HCT116 (cell line): ENCODE data around the gene CHST11. TPM values are rescaled to one million over a fixed set of nuclear protein-coding genes. Genes with fewer than 3 reads are reported as not detected.
"Not testable (repeated sequence)": the region's sequence is repeated elsewhere in the genome, so short reads cannot be mapped to it uniquely, and the experiment has no call there.

ENCODE experiments used
- ATAC-seq: fragments of 200-7000 bp; cut with Tn5 transposase; 2 replicates; pipeline ENCODE4 v1.9.1; 2020; ENCODE audit warnings: mild to moderate bottlenecking, moderate library complexity
- BruUV-seq: library from RNA; stranded (reverse); fragments of 400-500 nt; replicated peaks from 2 replicates; lab custom pipeline; 2021; lab: Mats Ljungman, UMichigan
- CTCF ChIA-PET: fragments of 300-600 bp; sonication (Branson Sonifier 250); formaldehyde crosslinking; loops from one replicate; lab custom pipeline; 2021; ENCODE audit warnings: antibody characterized with exemption; lab: Charles Lee
- POLR2A ChIA-PET: fragments of 300-600, 350-600 bp; sonication (Branson Sonifier 250); formaldehyde crosslinking; loops from one replicate; lab custom pipeline; 2021; ENCODE audit warnings: antibody characterized with exemption; lab: Charles Lee
- RAD21 ChIA-PET, 2 experiments: fragments of 300-600 bp; sonication (Branson Sonifier 250); formaldehyde crosslinking; loops; one replicate each; lab custom pipeline; 2023; ENCODE audit warnings: low total read pairs in 2 of 2; ENCODE audit not compliant: uncharacterized antibody in 2 of 2, unreplicated experiment in 2 of 2, low non-redundant PET in 1 of 2; lab: Charles Lee
- DNase-seq: peaks from one replicate; pipeline ENCODE4 v3.0.0-alpha.2; 2010; ENCODE audit warnings: low read depth, low spot score
- H2AFZ ChIP-seq: fragments of 200-600 bp; shearing (Covaris generic), sonication (generic); 2 replicates; pipeline ENCODE4 v1.6.1; 2017; ENCODE audit warnings: low read depth, mixed run types, mixed read lengths, antibody characterized with exemption, low read length; ENCODE audit not compliant: poor library complexity, severe bottlenecking
- H3K27ac ChIP-seq: 2 replicates; pipeline ENCODE4 v1.5.1; 2012; ENCODE audit warnings: low read depth, low read length
- H3K27me3 ChIP-seq: fragments of 200-600 bp; sonication (generic); 2 replicates; pipeline ENCODE4 v1.6.1; 2016; ENCODE audit warnings: mixed run types, low read length, mixed read lengths; ENCODE audit not compliant: insufficient read depth
- H3K36me3 ChIP-seq, 2 experiments: fragments of 200-500 bp in 1 of 2; fragments of 200-600 bp in 1 of 2; sonication (Bioruptor generic) in 1 of 2; sonication (generic) in 1 of 2; 2 replicates each; pipeline versions ENCODE4 v1.5.1 to v1.6.1; 2014 to 2016; ENCODE audit warnings: low read length in 2 of 2, inconsistent platforms in 1 of 2, mixed read lengths in 1 of 2, mixed run types in 1 of 2; ENCODE audit not compliant: insufficient read depth in 2 of 2, control insufficient read depth in 1 of 2
- H3K4me1 ChIP-seq, 2 experiments: fragments of 200-600 bp in 1 of 2; sonication (generic) in 1 of 2; 2 replicates each; pipeline versions ENCODE4 v1.5.1 to v1.6.1; 2012 to 2017; ENCODE audit warnings: low read length in 2 of 2, inconsistent platforms in 1 of 2, mild to moderate bottlenecking in 1 of 2, mixed read lengths in 1 of 2, mixed run types in 1 of 2, moderate library complexity in 1 of 2; ENCODE audit not compliant: insufficient read depth in 2 of 2, control insufficient read depth in 1 of 2
- H3K4me2 ChIP-seq: fragments of 200-600 bp; sonication (generic); 2 replicates; pipeline ENCODE4 v1.6.1; 2017; ENCODE audit warnings: mixed run types, low read length, mixed read lengths
- H3K4me3 ChIP-seq, 2 experiments: fragments of 200-600 bp in 1 of 2; sonication (generic) in 1 of 2; replicated peaks in 1 of 2; 2 replicates each; pipeline ENCODE4 v1.5.1; 2011 to 2016; ENCODE audit warnings: low read length in 2 of 2, control low read depth in 1 of 2, low read depth in 1 of 2, mild to moderate bottlenecking in 1 of 2, mixed read lengths in 1 of 2, mixed run types in 1 of 2
- H3K79me2 ChIP-seq: fragments of 200-600 bp; sonication (generic); 2 replicates; pipeline ENCODE4 v1.6.1; 2017; ENCODE audit warnings: mild to moderate bottlenecking, mixed run types, low read length, moderate library complexity, mixed read lengths; ENCODE audit not compliant: insufficient read depth
- H3K9ac ChIP-seq: fragments of 200-600 bp; sonication (generic); 2 replicates; pipeline ENCODE4 v1.6.1; 2016; ENCODE audit warnings: low read length, mixed read lengths
- H3K9me2 ChIP-seq: fragments of 200-600 bp; sonication (generic), shearing (Covaris generic); 2 replicates; pipeline ENCODE4 v1.6.1; 2017; ENCODE audit warnings: mixed run types, mild to moderate bottlenecking, moderate library complexity; ENCODE audit not compliant: insufficient read depth
- H3K9me3 ChIP-seq, 2 experiments: fragments of 200-500 bp in 1 of 2; fragments of 200-600 bp in 1 of 2; sonication (Bioruptor generic) in 1 of 2; sonication (generic) in 1 of 2; 2 replicates each; pipeline ENCODE4 v1.6.1; 2014 to 2017; ENCODE audit warnings: low read length in 2 of 2, mixed read lengths in 2 of 2, inconsistent platforms in 1 of 2, low read depth in 1 of 2, mild to moderate bottlenecking in 1 of 2, mixed run types in 1 of 2, moderate library complexity in 1 of 2; ENCODE audit not compliant: control insufficient read depth in 1 of 2, insufficient read depth in 1 of 2
- H4K20me1 ChIP-seq: fragments of 200-600 bp; sonication (generic), shearing (Covaris generic); 2 replicates; pipeline ENCODE4 v1.6.1; 2017; ENCODE audit warnings: mixed run types, mild to moderate bottlenecking, moderate library complexity; ENCODE audit not compliant: insufficient read depth
- CEBPB ChIP-seq: IDR thresholded peaks from 2 replicates; pipeline ENCODE4 v1.6.1; 2012; ENCODE audit warnings: low read depth
- EGR1 ChIP-seq: IDR thresholded peaks from 2 replicates; pipeline ENCODE4 v1.6.1; 2012; ENCODE audit warnings: low read depth
- FOSL1 ChIP-seq: IDR thresholded peaks from 2 replicates; pipeline ENCODE4 v1.6.1; 2012; ENCODE audit warnings: low read depth
- MAX ChIP-seq: IDR thresholded peaks from 2 replicates; pipeline ENCODE4 v1.6.1; 2012
- YY1 ChIP-seq: IDR thresholded peaks from 2 replicates; pipeline ENCODE4 v1.6.1; 2011; ENCODE audit warnings: low read length, low read depth, moderate library complexity, mild to moderate bottlenecking; ENCODE audit not compliant: insufficient replicate concordance; ENCODE audit errors: extremely low read depth
- ZBTB33 ChIP-seq: IDR thresholded peaks from 2 replicates; pipeline ENCODE4 v1.6.1; 2011; ENCODE audit warnings: mild to moderate bottlenecking, low read length, moderate library complexity; ENCODE audit not compliant: insufficient replicate concordance; ENCODE audit errors: extremely low read depth
- ZFX ChIP-seq: fragments of 450-650 bp; IDR thresholded peaks from 2 replicates; pipeline ENCODE4 v1.6.1; 2017
- ZNF274 ChIP-seq: fragments of 200-500 bp; sonication (Bioruptor generic); IDR thresholded peaks from 2 replicates; pipeline ENCODE4 v1.6.1; 2014; ENCODE audit warnings: mild to moderate bottlenecking, low read depth, low read length, inconsistent platforms
- intact Hi-C: fragments of 100-400 bp; cut with micrococcal nuclease; formaldehyde crosslinking; loops from 2 replicates; pipeline ENCODE4 v1.10.0; 2022
- total RNA-seq: library from RNA; stranded (reverse); gene quantifications from one replicate; pipeline ENCODE4 v1.2.1, GENCODE V29; 2021; ENCODE audit not compliant: unreplicated experiment
- TF ChIP-seq, protein P1 (sequence below), 3 experiments: fragments of 200-600 bp in 1 of 3; sonication (generic) in 1 of 3; IDR thresholded peaks in 2 of 3; conservative IDR thresholded peaks in 1 of 3; 2 replicates each; pipeline ENCODE4 v1.5.1; 2012 to 2017; ENCODE audit warnings: low read depth in 2 of 3, low read length in 2 of 3, antibody characterized with exemption in 1 of 3, borderline replicate concordance in 1 of 3, control low read depth in 1 of 3, mild to moderate bottlenecking in 1 of 3, mixed read lengths in 1 of 3, mixed run types in 1 of 3, moderate library complexity in 1 of 3; ENCODE audit not compliant: insufficient read depth in 1 of 3

CHST11 gene
- total RNA-seq, 1 experiment from 2014 or later: 10.1 TPM

- TF ChIP-seq, protein P1, sequence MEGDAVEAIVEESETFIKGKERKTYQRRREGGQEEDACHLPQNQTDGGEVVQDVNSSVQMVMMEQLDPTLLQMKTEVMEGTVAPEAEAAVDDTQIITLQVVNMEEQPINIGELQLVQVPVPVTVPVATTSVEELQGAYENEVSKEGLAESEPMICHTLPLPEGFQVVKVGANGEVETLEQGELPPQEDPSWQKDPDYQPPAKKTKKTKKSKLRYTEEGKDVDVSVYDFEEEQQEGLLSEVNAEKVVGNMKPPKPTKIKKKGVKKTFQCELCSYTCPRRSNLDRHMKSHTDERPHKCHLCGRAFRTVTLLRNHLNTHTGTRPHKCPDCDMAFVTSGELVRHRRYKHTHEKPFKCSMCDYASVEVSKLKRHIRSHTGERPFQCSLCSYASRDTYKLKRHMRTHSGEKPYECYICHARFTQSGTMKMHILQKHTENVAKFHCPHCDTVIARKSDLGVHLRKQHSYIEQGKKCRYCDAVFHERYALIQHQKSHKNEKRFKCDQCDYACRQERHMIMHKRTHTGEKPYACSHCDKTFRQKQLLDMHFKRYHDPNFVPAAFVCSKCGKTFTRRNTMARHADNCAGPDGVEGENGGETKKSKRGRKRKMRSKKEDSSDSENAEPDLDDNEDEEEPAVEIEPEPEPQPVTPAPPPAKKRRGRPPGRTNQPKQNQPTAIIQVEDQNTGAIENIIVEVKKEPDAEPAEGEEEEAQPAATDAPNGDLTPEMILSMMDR (IDR thresholded peaks at IDR 0.05 in 2 of 3, conservative IDR thresholded peaks at IDR 0.05 in 1 of 3; ENCODE audit: borderline replicate concordance in 1 of 3, insufficient read depth in 1 of 3, low read depth in 2 of 3, low read length in 2 of 3): no peak
Observed at GRCh38 chr12:104562763-104563162, 106.0 kb downstream of the CHST11 start (continued).

GRCh38 chr12:104564662-104565061 lies 107.9 kb downstream of the CHST11 start:
- ATAC-seq, H3K79me2 ChIP-seq, BruUV-seq, H3K9me3 ChIP-seq, H3K9ac ChIP-seq, H3K27me3 ChIP-seq, H3K4me3 ChIP-seq, H3K27ac ChIP-seq, RAD21 ChIA-PET, H2AFZ ChIP-seq, H4K20me1 ChIP-seq, H3K9me2 ChIP-seq, H3K4me1 ChIP-seq, DNase-seq, H3K36me3 ChIP-seq, intact Hi-C loops, H3K4me2 ChIP-seq: not testable (repeated sequence)
- ChIA-PET CTCF (interaction anchor here (1.6 kb wide), 1 partner anchor 183 kb away, joined by 4 read pairs; no protein-coding TSS in a partner anchor), POLR2A (interaction anchor here (0.7 kb wide), 1 partner anchor 15 kb away, joined by 3 read pairs; no protein-coding TSS in a partner anchor)

DNA sequence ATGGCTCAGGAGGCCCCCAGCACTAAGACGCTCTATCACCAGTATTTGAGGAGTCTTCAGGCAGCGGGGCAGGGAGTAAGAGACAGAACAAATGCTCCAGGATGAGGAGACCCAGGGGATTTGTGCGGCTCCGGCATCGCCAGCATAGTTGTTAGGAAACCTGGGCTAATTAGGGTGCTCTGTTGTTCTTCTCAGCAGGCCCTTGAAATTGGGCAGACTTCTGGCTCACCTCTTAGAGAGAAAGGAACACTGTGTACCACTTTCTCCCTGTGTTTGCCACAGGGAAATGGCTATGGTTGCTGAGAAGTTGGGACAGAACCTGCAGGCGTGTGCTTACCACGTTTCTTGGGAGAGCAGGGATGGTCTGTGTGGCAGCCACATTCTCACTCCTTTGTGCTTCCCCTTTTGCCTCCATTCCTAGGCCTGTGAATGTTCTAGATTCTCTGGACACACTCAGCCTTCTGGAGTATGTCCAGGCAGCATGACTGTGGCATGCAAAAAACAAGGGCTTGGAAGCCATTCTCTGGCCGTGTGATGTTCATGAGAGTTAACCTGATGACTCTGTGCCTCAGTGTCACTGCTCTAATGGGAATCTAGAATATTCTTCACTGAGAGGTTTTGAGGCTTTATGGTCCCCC lies 109.0 kb downstream of the CHST11 start:
- no peaks in the 10 kb centered on the region for H3K9me3 ChIP-seq
- H3K79me2 ChIP-seq: no peaks in the 10 kb centered on the region
- no peaks in the 10 kb centered on the region for H3K27me3 ChIP-seq
- intact Hi-C loops: no loop called here
- no peak overlapping the region for H3K27ac ChIP-seq
- CTCF ChIA-PET: no interaction called here
- POLR2A ChIA-PET: no interaction called here
- H4K20me1 ChIP-seq: no peaks in the 10 kb centered on the region
- no peak overlapping the region for H3K4me2 ChIP-seq
- H3K4me3 ChIP-seq: no peak overlapping the region
- H3K9ac ChIP-seq: no peak overlapping the region
- no TSS peak for BruUV-seq
- H3K9me2 ChIP-seq: no peaks in the 10 kb centered on the region
- H3K4me1 ChIP-seq: no peaks in the 10 kb centered on the region
- H3K36me3 ChIP-seq: no peaks in the 10 kb centered on the region
- no peak for DNase-seq
- H2AFZ ChIP-seq: no peak overlapping the region
- no peak for ATAC-seq
- RAD21 ChIA-PET: no interaction called here
- no peak for TF ChIP-seq MAX
- no peak for TF ChIP-seq CEBPB
- TF ChIP-seq YY1: no peak
- TF ChIP-seq FOSL1: no peak
- TF ChIP-seq EGR1: no peak
- TF ChIP-seq ZBTB33: no peak
- TF ChIP-seq ZFX: no peak
- TF ChIP-seq, protein P1 (IDR thresholded peaks at IDR 0.05 in 2 of 3, conservative IDR thresholded peaks at IDR 0.05 in 1 of 3; ENCODE audit: borderline replicate concordance in 1 of 3, insufficient read depth in 1 of 3, low read depth in 2 of 3, low read length in 2 of 3): no peak
- no peak for TF ChIP-seq ZNF274
